Skin of body (tissue), 2 donors: ENCODE data around the gene ANXA4. TPM values are rescaled to one million over a fixed set of nuclear protein-coding genes. Genes with fewer than 3 reads are reported as not detected.

Source experiments
- DNase-seq: peaks from one replicate; lab custom pipeline; 2025; lab: John Stamatoyannopoulos, UW
- total RNA-seq: library from RNA; depleted of rRNA; stranded (reverse); fragments of >200 nt; gene quantifications from one replicate; pipeline ENCODE4 v1.2.3, GENCODE V29; 2014

Gene ANXA4
- total RNA-seq, result 33.5 TPM

DNA sequence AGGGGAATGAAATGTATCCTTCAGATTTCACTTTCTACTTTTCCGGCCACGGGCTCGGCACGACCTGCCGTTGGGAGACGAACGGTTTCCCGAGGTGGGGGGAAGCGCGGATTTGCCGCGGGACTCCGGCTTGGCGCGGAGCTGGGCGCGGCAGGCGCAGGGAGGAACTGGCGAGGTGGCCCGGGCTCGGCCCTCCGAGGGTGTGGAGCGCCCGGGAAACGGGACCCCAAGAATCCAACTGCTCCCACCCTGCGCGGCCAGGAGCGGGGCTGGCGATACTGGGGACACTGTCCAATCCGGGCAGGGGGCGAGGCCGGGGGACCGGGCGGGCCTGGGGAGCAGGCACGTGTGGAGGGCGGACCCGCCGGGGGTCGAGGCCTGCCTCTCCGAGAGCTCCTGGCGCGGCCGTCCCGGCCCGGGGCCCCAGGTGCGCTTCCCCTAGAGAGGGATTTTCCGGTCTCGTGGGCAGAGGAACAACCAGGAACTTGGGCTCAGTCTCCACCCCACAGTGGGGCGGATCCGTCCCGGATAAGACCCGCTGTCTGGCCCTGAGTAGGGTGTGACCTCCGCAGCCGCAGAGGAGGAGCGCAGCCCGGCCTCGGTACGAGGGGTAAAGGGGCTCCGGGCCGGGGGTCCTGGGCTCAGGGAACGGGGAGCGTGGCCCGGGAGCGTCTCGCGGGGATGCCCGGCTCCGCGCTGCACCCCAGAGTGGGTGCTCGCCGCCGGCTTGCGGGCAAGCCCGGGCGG is at the start of gene ANXA4:
Gene ANXA4 (plus strand): TSS at position 560 of the 747 bp plus-strand sequence. CDS start 39,432 bp downstream, outside the sequence.
- DNase-seq, result no peak

DNA sequence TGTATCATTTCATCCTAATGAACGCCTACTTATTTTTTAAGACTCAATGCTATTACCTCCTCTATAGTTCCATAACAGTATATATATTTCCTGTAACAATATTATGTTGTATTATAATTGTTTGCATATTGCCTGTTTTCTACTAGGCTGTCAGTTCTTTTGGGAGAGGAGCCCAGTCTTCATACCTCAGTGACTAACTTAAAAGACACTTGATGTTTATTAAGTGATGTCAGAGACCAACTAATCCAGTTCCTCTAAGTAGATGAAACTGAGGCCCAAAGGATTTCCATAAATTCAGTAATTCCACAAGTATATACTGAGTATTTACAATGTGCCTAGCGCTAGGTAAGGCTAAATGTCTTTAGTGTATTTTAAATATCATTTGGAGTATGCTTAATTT is 49.5 kb upstream of the ANXA4 start:
- no peak for DNase-seq

GRCh38 chr2:69693059-69693774 is 48.7 kb upstream of the ANXA4 start:
- DNase-seq, result no peak

- no peak for DNase-seq
Observed at GRCh38 chr2:69693775-69694450, 48.0 kb upstream of the ANXA4 start.

GRCh38 chr2:69694894-69695849 is 46.8 kb upstream of the ANXA4 start:
- DNase-seq, result no peak

- DNase-seq, result no peak
Observed at GRCh38 chr2:69695850-69696216, 46.1 kb upstream of the ANXA4 start.

DNA sequence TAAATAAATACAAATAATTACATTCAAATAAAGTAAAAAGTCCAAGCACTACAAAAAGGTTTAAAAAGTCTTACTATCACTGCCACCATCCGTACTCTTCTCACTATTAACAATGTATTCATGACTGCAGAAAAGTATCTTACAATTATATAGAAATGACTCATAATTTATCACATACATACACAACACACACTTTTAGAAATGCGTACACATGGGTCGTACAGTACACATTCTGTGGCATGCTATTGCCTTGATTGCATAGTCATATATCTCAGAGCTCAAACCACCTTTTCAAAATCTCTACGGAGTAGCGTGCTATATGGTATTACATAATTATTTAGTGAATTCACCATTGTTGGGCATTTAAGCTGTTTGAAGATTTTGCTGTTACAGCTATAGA is 41.6 kb upstream of the ANXA4 start:
- DNase-seq, result no peak

DNA sequence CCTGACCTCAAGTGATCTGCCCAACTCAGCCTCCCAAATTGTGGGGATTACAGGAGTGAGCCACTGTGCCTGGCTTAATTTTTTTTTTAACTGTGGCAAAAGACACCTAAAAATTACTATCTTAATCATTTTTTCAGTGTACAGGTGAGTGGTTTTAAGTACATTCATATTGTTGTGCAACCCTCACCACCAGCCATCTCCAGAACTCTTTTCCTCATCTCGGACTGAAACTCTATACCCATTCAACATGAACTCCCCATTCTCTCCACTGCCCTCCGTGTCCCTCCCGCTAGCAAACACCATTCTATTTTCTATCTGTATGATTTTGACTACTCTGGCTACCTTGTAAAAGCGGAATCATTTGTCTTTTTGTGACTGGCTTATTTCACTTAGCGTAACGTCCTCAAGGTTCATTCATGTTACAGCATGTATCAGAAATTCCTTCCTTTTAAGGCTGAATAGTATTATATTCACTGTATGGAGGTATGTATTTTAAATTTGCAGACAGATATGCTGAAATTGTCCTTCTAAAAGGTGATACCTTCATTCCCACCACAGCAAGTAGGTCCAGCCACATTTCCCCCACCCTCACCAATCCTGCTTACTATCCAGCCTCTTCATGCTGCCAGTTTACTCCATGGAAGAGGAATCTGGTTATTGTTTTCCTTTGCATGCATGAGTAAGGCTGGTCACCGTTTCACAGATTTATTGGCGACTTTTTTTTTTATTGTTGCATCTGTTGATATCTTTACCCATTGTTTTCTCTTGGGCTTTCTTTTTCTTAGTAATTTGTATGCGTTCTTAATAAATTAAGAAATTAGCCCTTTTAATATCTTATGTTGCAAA is 40.6 kb upstream of the ANXA4 start:
- no peak for DNase-seq

GRCh38 chr2:69703189-69703588 is 38.7 kb upstream of the ANXA4 start:
- DNase-seq, result no peak

DNA sequence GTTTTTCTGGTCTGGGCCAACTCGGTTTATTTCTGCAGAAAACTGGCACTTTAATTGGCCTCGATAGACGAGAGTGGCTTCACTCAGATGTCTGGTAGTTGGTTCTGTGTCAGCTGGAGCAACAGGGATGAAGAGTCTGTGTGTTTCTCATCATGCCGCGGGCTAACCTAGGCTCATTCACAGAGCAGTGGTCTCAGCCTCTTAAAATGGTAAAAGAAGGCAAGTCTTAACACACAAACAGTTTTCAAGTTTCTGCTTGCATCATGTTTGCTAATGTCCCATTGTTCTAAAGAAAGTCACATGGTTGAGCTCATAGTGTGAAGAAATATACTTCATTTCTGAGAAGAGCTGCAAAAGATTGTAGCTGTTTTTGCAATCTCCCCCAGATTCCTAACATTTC is 37.5 kb upstream of the ANXA4 start:
- DNase-seq, result no peak

- DNase-seq, result no peak
Observed at GRCh38 chr2:69709290-69709689, 32.6 kb upstream of the ANXA4 start.

GRCh38 chr2:69711971-69712370 is 30.0 kb upstream of the ANXA4 start:
- no peak for DNase-seq

DNA sequence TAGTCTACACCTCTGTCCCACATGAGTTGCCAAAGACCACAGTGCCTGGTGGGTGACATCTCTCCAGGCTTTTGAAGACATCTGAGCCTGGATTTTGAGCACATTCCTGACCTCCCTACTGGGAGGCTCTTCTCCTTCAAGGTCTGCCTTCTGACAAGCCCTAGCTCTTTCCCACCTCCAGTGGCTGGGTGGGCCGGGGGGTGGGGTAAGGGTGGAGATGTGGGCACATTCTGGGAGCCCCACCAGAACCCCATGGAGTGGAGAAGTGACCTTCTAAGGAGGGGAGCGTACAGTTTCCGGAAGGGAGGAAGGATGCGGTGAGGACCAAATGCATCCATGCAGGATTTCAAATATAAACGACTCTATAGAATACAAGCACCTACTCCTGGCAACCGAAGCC is 27.9 kb upstream of the ANXA4 start:
- DNase-seq, result no peak

DNA sequence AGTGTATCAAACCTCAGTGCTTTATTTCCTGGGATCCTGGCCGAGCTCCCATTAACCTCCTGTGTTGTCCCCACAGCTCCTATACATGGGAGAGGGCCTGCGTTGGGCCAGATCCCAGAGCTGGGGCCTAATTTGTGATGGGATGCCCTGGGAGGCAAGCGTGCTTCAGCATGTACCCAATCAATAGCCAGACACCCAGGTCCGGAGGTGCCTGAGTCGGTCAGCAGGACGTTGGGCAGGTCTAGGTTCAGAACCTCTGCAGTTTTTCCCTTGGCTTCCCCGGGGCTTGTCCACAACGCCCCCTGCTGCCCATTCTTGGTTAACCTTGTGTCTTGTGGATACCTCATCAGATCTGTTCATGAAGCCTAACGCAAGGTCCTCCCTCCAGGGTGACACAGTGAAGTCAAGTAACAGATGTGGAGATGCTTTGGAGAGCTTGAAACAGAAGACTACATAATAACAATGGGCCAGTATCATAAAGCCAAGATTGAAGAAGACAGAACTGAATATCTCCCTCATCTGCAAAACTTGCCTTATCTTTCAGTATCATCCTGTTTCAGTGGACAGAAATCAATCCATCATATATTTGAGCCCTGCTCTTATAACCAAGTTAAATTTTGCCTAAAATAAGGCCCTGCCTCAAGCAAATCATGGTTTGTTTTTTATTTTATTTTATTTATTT is 27.3 kb upstream of the ANXA4 start:
- peak; percentile 19 for DNase-seq

DNA sequence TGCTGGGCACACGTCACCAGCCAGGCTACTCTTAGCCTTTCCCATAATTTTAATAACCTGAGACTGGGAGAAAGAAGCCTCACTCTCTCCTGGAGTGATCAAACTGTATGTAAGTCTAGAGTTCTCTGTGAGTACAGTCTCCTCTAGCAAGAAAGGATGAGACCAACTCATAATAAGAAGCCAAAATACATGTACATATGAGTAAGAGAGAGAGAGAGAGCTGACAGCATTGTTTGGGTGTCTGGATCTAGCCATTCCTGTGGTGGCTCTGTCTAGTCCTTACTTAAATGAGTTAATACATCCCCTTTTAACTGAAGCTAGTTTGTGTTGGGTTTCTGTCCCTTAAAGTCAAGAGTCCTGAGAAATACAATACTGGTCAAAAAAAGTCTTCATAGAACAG is 26.0 kb upstream of the ANXA4 start:
- DNase-seq, result no peak

GRCh38 chr2:69716555-69717120 is 25.3 kb upstream of the ANXA4 start:
- DNase-seq, result no peak

DNA sequence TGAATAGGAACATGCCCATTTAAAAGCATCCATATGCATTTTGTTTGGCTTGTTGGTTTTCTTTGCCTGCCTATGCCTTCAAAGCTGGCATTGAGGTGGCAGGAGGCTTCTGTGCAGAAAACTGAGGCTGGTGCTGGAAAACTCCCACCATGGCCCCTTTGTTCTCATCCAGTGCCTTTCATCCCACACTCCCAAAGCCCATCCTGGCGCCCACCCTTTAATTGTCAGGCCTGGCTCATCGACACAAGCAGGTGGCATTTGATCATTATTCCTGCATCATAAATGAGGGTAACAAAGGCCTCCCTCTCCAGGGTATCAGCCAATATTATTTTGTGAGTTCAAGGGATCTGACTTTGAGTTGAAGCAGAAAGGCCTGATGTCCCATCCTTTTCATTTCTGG is 24.7 kb upstream of the ANXA4 start:
- no peak for DNase-seq

GRCh38 chr2:69717861-69718273 is 24.1 kb upstream of the ANXA4 start:
- DNase-seq, result no peak

DNA sequence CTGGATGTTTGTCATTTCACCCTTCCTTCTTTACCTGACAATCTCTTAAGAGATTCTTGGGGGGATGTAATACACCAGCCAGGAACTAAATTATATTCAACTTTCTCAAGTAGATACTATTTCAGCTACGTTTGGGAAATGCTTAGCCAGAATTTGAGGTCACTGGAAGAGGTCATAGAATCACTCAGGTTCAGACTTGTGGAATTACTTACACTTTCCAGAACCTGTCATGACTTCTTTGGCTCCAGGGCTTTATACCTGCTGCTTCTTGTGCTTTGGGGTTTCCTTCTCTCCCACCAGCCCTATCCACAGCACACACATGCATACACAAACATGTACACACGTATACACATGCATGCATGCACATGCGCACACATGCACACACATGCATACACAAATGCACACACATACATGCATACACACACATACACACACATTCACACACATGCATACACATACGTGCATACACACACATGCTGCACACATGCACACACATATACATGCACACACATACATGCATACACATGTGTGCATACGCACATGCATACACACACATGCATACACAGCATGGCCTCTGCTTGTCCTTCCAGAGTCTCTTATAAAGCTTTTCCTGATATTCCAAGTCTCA is 23.5 kb upstream of the ANXA4 start:
- DNase-seq, result no peak
